Activated T-cell treated with anti-CD3 and anti-CD28 coated beads, Interleukin-2, amount 50 U/mL, for 72 hours (primary cell): ENCODE data around the gene TEN1. TPM values are rescaled to one million over a fixed set of nuclear protein-coding genes. Genes with fewer than 3 reads are reported as not detected.

Source experiments
- ATAC-seq, 2 donors: fragments of 150-1000 bp; cut with Tn5 transposase; replicated peaks in 1 of 2; 2 replicates each; pipeline ENCODE4 v1.10.0; 2021; ENCODE audit warnings: moderate library complexity in 2 of 2, mild to moderate bottlenecking in 1 of 2
- DNase-seq, 2 donors: peaks; one replicate each; pipeline ENCODE4 v3.0.0; 2021 to 2022; ENCODE audit warnings: mixed read lengths in 1 of 2
- H3K27ac Mint-ChIP-seq: one replicate; pipeline ENCODE4 v1.8.0; 2022; ENCODE audit warnings: mild to moderate bottlenecking, moderate library complexity, mixed read lengths
- H3K27me3 Mint-ChIP-seq: one replicate; pipeline ENCODE4 v1.8.0; 2022; ENCODE audit warnings: low read depth, mixed read lengths
- H3K36me3 Mint-ChIP-seq, 2 donors: one replicate each; pipeline ENCODE4 v1.8.0; 2022; ENCODE audit warnings: mixed read lengths in 2 of 2, mild to moderate bottlenecking in 1 of 2; ENCODE audit not compliant: insufficient read depth in 2 of 2
- H3K4me1 Mint-ChIP-seq: one replicate; pipeline ENCODE4 v1.8.0; 2022; ENCODE audit warnings: low read depth, mixed read lengths
- H3K4me3 Mint-ChIP-seq, 2 donors: one replicate each; pipeline ENCODE4 v1.8.0; 2022; ENCODE audit warnings: mild to moderate bottlenecking in 2 of 2, mixed read lengths in 2 of 2, moderate library complexity in 2 of 2
- H3K9me3 Mint-ChIP-seq, 2 donors: one replicate each; pipeline ENCODE4 v1.8.0; 2022; ENCODE audit warnings: mixed read lengths in 2 of 2
- total RNA-seq, 2 donors: library from RNA; stranded (reverse); gene quantifications; one replicate each; pipeline ENCODE4 v1.2.3, GENCODE V29; 2022

TEN1 gene
- total RNA-seq, 2 donors from 2014 or later, result 18.2 to 21.8 TPM

- Mint-ChIP-seq H3K9me3 (no peaks in the 10 kb centered on the region), H3K27ac (no peak overlapping the region), H3K4me3 (no peak overlapping the region), H3K27me3 (no peaks in the 10 kb centered on the region), H3K4me1 (peaks cover 36% of the 10 kb centered on the region), H3K36me3 (peaks cover 16 to 42% of the 10 kb centered on the region in 2 donors)
- ATAC-seq (no peak), DNase-seq (no peak)
Measured at GRCh38 chr17:76049836-76050537, 70.9 kb downstream of the TEN1 start.

Other genes with a start within 250 kb of the TEN1 start
- 10 to 100 TPM; 41.9 to 51.2 TPM for gene GALK1, start 214.0 kb upstream of the TEN1 start, total RNA-seq
- 10 to 100 TPM; 20.7 to 22.6 TPM for gene UNK, start 194.4 kb upstream of the TEN1 start, total RNA-seq
- gene UNC13D, start 134.8 kb upstream of the TEN1 start, total RNA-seq, result 10 to 100 TPM; 89.0 to 97.6 TPM
- 100 to 1,000 TPM in 1 of 2 donors, 10 to 100 TPM in 1; 90.2 to 109 TPM for gene WBP2, start 123.9 kb upstream of the TEN1 start, total RNA-seq
- 10 to 100 TPM; 16.5 to 24.1 TPM for gene TRIM47, start 100.7 kb upstream of the TEN1 start, total RNA-seq
- 10 to 100 TPM; 24.0 to 30.7 TPM for gene TRIM65, start 82.3 kb upstream of the TEN1 start, total RNA-seq
- 100 to 1,000 TPM; 101 to 117 TPM for gene MRPL38, start 74.4 kb upstream of the TEN1 start, total RNA-seq
- gene FBF1, start 38.2 kb upstream of the TEN1 start, total RNA-seq, result 10 to 100 TPM; 19.9 to 26.7 TPM
- gene ACOX1, start 74 bp upstream of the TEN1 start, total RNA-seq, result 10 to 100 TPM; 28.2 to 28.6 TPM
- 1 to 10 TPM; 8.7 to 9.1 TPM for gene CDK3, start 21.6 kb downstream of the TEN1 start, total RNA-seq
- gene EVPL, start 48.1 kb downstream of the TEN1 start, total RNA-seq, result under 1 TPM; 0.09 to 0.19 TPM
- 100 to 1,000 TPM; 138 to 144 TPM for gene SRP68, start 93.3 kb downstream of the TEN1 start, total RNA-seq
- 10 to 100 TPM in 1 of 2 donors, 1 to 10 TPM in 1; 9.5 to 10.6 TPM for gene GALR2, start 95.5 kb downstream of the TEN1 start, total RNA-seq
- 10 to 100 TPM in 1 of 2 donors, 1 to 10 TPM in 1; 9.1 to 10.3 TPM for gene ZACN, start 99.9 kb downstream of the TEN1 start, total RNA-seq
- gene EXOC7, start 124.5 kb downstream of the TEN1 start, total RNA-seq, result 10 to 100 TPM; 66.7 to 77.8 TPM
- 1 to 10 TPM; 1.4 to 1.5 TPM for gene FOXJ1, start 162.0 kb downstream of the TEN1 start, total RNA-seq